Osteocyte (in vitro differentiated cells): Measurements from ENCODE around the gene ALG11. TPM values are rescaled to one million over a fixed set of nuclear protein-coding genes. Genes with fewer than 3 reads are reported as not detected.
"Not testable (repeated sequence)": the region's sequence is repeated elsewhere in the genome, so short reads cannot be mapped to it uniquely, and the experiment has no call there.

Experiments used
- DNase-seq: peaks from one replicate; pipeline ENCODE4 v3.0.0; 2021; ENCODE audit warnings: mixed read lengths; ENCODE audit not compliant: unreplicated experiment; ENCODE audit errors: extremely low spot score
- H3K27ac Mint-ChIP-seq: one replicate; pipeline ENCODE4 v1.8.0; 2021; ENCODE audit warnings: mild to moderate bottlenecking, mixed read lengths; ENCODE audit not compliant: unreplicated experiment
- H3K27me3 Mint-ChIP-seq: one replicate; pipeline ENCODE4 v1.8.0; 2021; ENCODE audit warnings: mixed read lengths; ENCODE audit not compliant: unreplicated experiment
- H3K36me3 Mint-ChIP-seq: one replicate; pipeline ENCODE4 v1.8.0; 2021; ENCODE audit warnings: mixed read lengths; ENCODE audit not compliant: unreplicated experiment
- H3K4me1 Mint-ChIP-seq: one replicate; pipeline ENCODE4 v1.8.0; 2021; ENCODE audit warnings: mixed read lengths; ENCODE audit not compliant: unreplicated experiment
- H3K4me3 Mint-ChIP-seq: one replicate; pipeline ENCODE4 v1.8.0; 2021; ENCODE audit warnings: mild to moderate bottlenecking, moderate library complexity, mixed read lengths; ENCODE audit not compliant: unreplicated experiment
- H3K9me3 Mint-ChIP-seq: one replicate; pipeline ENCODE4 v1.8.0; 2021; ENCODE audit warnings: mixed read lengths; ENCODE audit not compliant: unreplicated experiment
- total RNA-seq: library from RNA; stranded (reverse); gene quantifications from 2 replicates; pipeline ENCODE4 v1.2.1, GENCODE V29; 2021
- TF ChIP-seq, protein P1 (sequence below): fragments of 200-600 bp; sonication (generic); IDR thresholded peaks from 2 replicates; pipeline ENCODE4 v1.5.0; 2021; ENCODE audit warnings: antibody characterized with exemption, mild to moderate bottlenecking, moderate library complexity

ALG11 gene
- total RNA-seq, 1 donor from 2014 or later, result 41.9 TPM

GRCh38 chr13:52048516-52048915 is 36.3 kb downstream of the ALG11 start:
- H3K4me1 Mint-ChIP-seq, result no peaks in the 10 kb centered on the region

DNA sequence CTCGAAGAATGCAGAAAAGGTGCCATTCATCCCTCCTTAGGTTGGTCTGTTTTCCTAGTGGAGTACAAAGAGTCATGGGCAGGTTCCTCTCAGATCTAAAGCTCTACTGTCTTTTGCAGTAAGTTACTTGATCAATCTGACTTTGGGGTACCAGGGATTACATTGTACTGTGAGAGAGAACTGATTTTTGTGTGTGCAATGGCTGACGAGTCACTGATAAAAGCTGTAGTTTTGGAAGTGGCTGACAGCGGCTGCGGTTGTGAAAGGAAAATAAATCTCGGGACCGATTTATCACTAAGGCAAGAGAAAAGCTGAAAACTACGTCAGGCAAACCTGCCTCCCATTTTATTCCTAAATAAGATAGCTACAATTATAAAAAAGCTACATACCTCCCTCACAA is 39.2 kb downstream of the ALG11 start:
- Mint-ChIP-seq H3K27ac (no peak overlapping the region), H3K27me3 (no peaks in the 10 kb centered on the region), H3K4me1 (no peaks in the 10 kb centered on the region), H3K4me3 (no peak overlapping the region), H3K9me3 (no peaks in the 10 kb centered on the region), H3K36me3 (no peaks in the 10 kb centered on the region)
- DNase-seq, result no peak
- TF ChIP-seq, protein P1, sequence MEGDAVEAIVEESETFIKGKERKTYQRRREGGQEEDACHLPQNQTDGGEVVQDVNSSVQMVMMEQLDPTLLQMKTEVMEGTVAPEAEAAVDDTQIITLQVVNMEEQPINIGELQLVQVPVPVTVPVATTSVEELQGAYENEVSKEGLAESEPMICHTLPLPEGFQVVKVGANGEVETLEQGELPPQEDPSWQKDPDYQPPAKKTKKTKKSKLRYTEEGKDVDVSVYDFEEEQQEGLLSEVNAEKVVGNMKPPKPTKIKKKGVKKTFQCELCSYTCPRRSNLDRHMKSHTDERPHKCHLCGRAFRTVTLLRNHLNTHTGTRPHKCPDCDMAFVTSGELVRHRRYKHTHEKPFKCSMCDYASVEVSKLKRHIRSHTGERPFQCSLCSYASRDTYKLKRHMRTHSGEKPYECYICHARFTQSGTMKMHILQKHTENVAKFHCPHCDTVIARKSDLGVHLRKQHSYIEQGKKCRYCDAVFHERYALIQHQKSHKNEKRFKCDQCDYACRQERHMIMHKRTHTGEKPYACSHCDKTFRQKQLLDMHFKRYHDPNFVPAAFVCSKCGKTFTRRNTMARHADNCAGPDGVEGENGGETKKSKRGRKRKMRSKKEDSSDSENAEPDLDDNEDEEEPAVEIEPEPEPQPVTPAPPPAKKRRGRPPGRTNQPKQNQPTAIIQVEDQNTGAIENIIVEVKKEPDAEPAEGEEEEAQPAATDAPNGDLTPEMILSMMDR, result no peak

More at GRCh38 chr13:52048516-52048915, 36.3 kb downstream of the ALG11 start:
- H3K36me3 Mint-ChIP-seq, result no peaks in the 10 kb centered on the region
- H3K4me3 Mint-ChIP-seq, result no peak overlapping the region
- TF ChIP-seq, protein P1, result no peak
- no peak for DNase-seq
- H3K27ac Mint-ChIP-seq, result no peak overlapping the region
- H3K9me3 Mint-ChIP-seq, result no peaks in the 10 kb centered on the region
- no peaks in the 10 kb centered on the region for H3K27me3 Mint-ChIP-seq

DNA sequence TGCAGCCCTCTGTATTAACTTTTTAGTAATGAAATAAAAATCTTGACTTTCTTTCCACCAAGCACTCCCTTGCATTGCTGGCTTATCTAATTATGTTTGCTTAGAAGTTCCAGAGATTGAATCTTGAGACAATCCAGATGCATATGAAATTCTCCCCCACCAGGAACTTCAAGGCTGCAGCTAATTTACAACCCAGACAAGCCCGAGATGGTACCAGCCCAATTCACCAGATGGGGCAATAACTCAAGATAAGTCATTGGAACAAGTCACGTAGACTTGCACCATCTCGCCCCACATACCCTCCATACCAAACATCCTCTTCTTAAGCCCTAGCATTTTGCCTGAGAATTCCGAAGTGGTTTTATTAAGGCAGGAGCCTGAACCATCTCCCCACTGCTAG is 41.3 kb downstream of the ALG11 start:
- Mint-ChIP-seq H3K4me1 (no peaks in the 10 kb centered on the region), H3K4me3 (no peak overlapping the region), H3K27ac (no peak overlapping the region), H3K27me3 (no peaks in the 10 kb centered on the region), H3K9me3 (no peaks in the 10 kb centered on the region), H3K36me3 (no peaks in the 10 kb centered on the region)
- DNase-seq, result no peak
- TF ChIP-seq, protein P1, result no peak

DNA sequence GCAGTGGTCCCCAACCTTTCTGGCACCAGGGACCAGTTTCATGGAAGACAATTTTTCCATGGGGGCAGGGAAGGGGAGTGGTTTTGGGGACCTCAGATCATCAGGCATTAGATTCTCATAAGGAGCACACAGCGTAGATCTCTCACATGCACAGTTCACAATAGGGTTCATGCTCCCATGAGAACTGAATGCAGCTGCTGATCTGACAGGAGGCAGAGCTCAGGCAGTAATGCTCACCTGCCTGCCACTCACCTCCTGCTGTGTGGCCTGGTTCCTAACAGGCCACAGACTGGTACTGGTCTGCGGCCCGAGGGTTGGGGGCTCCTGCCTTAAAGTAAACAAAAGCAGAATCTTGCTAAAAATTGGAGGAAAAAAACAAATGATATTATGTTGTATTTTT is 48.9 kb downstream of the ALG11 start:
- H3K36me3 Mint-ChIP-seq, result not testable (repeated sequence)

DNA sequence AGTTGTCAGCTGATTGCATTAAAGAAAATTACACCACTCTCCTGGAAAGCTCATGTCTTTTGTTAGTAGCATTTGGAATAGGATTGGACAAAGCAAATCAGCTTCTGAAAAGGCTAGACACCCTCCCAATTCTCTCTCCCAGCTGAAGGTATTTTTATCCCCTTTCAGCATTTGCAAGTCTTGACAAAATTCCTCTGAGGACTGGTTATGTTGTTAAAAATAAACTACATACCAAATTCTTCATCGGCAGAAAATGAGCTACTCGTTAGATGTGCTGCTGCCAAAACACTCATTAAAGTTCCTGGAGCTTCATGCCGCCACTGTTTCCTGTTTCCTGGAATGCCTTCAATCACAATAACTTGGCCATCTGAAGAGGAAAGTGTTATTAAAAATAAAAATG is 49.4 kb downstream of the ALG11 start:
- Mint-ChIP-seq H3K27ac (no peak overlapping the region), H3K36me3 (no peaks in the 10 kb centered on the region), H3K9me3 (peaks cover 11% of the 10 kb centered on the region), H3K27me3 (no peaks in the 10 kb centered on the region), H3K4me3 (no peak overlapping the region), H3K4me1 (no peaks in the 10 kb centered on the region)
- TF ChIP-seq, protein P1, result no peak
- no peak for DNase-seq

More for the DNA sequence above, 48.9 kb downstream of the ALG11 start:
- not testable (repeated sequence) for H3K27me3 Mint-ChIP-seq, DNase-seq, H3K4me1 Mint-ChIP-seq, H3K9me3 Mint-ChIP-seq, H3K27ac Mint-ChIP-seq, H3K4me3 Mint-ChIP-seq

- no peaks in the 10 kb centered on the region for H3K4me1 Mint-ChIP-seq
- H3K4me3 Mint-ChIP-seq, result no peak overlapping the region
- TF ChIP-seq, protein P1, result no peak
- no peak overlapping the region for H3K27ac Mint-ChIP-seq
- DNase-seq, result no peak
- no peaks in the 10 kb centered on the region for H3K36me3 Mint-ChIP-seq
- H3K27me3 Mint-ChIP-seq, result peaks cover 2% of the 10 kb centered on the region
- peaks cover 17% of the 10 kb centered on the region for H3K9me3 Mint-ChIP-seq
Measured at GRCh38 chr13:52067237-52067636, 55.0 kb downstream of the ALG11 start.
